ENCODE measurements around the gene PAXX. TPM values are rescaled to one million over a fixed set of nuclear protein-coding genes. Genes with fewer than 3 reads are reported as not detected.

PAXX gene
- total RNA-seq, 1 donor from 2014 or later = 79.4 TPM

GRCh38 chr9:136975644-136976043 lies 16.6 kb upstream of the PAXX start:
- H3K36me3 Mint-ChIP-seq (ENCODE audit: low read depth) = no peaks in the 10 kb centered on the region
- peaks cover 9% of the 10 kb centered on the region for H3K27me3 Mint-ChIP-seq (ENCODE audit: insufficient read depth)
- no peak overlapping the region for H3K27ac Mint-ChIP-seq

DNA sequence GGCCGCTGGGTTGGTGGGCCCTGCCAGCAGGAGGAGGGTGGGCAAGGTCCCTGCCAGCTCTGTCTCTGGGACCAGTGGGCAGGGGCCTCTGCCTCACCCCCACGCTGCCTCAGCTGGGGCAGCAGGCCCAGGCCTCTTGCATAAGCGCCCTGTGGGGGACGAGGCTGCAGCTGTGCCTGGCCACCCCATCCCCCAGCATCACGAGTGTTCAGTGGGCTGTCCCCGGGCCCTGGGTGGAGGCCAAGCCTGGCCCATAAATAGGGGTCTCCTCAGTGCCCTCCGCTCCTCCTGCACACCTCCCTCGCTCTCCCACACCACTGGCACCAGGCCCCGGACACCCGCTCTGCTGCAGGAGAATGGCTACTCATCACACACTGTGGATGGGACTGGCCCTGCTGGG lies 15.0 kb upstream of the PAXX start, which contains the start of gene PTGDS:
TSS of gene PTGDS (plus strand) at position 282 of the 400 bp plus-strand sequence. CDS start at position 357, 75 bp downstream.
- no peaks in the 10 kb centered on the region for H3K9me3 Mint-ChIP-seq
- no peak within 1 kb of the TSS for H3K27ac Mint-ChIP-seq
- peaks cover 6% of the 10 kb centered on the region for H3K4me1 Mint-ChIP-seq (ENCODE audit: low read depth)
- peaks cover 9% of the 10 kb centered on the region for H3K27me3 Mint-ChIP-seq (ENCODE audit: insufficient read depth)
- intact Hi-C loops (cut with micrococcal nuclease) = no loop called here
- no peak for DNase-seq (ENCODE audit: low spot score)
- H3K36me3 Mint-ChIP-seq (ENCODE audit: low read depth) = no peaks in the 10 kb centered on the region
- no peak within 1 kb of the TSS for H3K4me3 Mint-ChIP-seq

More at GRCh38 chr9:136975644-136976043, 16.6 kb upstream of the PAXX start:
- Mint-ChIP-seq H3K4me1 (ENCODE audit: low read depth) (peaks cover 6% of the 10 kb centered on the region), H3K9me3 (no peaks in the 10 kb centered on the region), H3K4me3 (no peak overlapping the region)
- no peak for DNase-seq (ENCODE audit: low spot score)
- intact Hi-C loops (cut with micrococcal nuclease) = no loop called here

DNA sequence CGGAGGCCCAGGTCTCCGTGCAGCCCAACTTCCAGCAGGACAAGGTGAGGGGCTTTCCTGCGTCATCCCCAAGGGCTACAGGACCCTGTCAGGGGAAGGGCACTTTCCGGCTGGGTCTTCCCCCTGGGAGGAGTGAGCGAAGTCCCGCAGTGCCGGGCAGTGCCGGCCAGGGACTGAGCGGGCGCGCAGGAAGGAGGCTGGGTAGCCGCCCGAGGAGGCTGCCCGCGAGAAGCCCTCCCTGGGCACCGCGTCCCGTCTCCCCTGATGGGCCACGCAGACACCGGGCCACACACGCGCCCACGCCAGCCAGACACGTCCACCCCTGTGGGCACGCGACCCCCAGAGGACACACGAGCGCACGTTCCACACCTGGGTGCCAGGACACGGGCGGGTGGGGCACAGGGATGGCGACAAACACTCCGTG lies 14.6 kb upstream of the PAXX start:
- H3K4me3 Mint-ChIP-seq = no peak overlapping the region
- H3K27me3 Mint-ChIP-seq (ENCODE audit: insufficient read depth) = peaks cover 9% of the 10 kb centered on the region

GRCh38 chr9:136978073-136978864 lies 14.0 kb upstream of the PAXX start:
- Mint-ChIP-seq H3K9me3 (no peaks in the 10 kb centered on the region), H3K4me3 (no peak overlapping the region), H3K27ac (no peak overlapping the region), H3K4me1 (ENCODE audit: low read depth) (peaks cover 6% of the 10 kb centered on the region), H3K27me3 (ENCODE audit: insufficient read depth) (peaks cover 9% of the 10 kb centered on the region), H3K36me3 (ENCODE audit: low read depth) (no peaks in the 10 kb centered on the region)
- intact Hi-C loops (cut with micrococcal nuclease) = loop anchor here (1.0 to 2.0 kb wide), 5 partner anchors 14 to 173 kb away; partner anchors contain the start of genes FBXW5 and PAXX
- peak; percentile 69 for DNase-seq (ENCODE audit: low spot score)

More for the DNA sequence above, 14.6 kb upstream of the PAXX start:
- no peaks in the 10 kb centered on the region for H3K36me3 Mint-ChIP-seq (ENCODE audit: low read depth)
- no peak for DNase-seq (ENCODE audit: low spot score)
- intact Hi-C loops (cut with micrococcal nuclease) = loop anchor here (1.0 to 2.0 kb wide), 5 partner anchors 15 to 173 kb away; partner anchors contain the start of genes FBXW5 and PAXX
- peaks cover 6% of the 10 kb centered on the region for H3K4me1 Mint-ChIP-seq (ENCODE audit: low read depth)
- H3K27ac Mint-ChIP-seq = no peak overlapping the region
- no peaks in the 10 kb centered on the region for H3K9me3 Mint-ChIP-seq

DNA sequence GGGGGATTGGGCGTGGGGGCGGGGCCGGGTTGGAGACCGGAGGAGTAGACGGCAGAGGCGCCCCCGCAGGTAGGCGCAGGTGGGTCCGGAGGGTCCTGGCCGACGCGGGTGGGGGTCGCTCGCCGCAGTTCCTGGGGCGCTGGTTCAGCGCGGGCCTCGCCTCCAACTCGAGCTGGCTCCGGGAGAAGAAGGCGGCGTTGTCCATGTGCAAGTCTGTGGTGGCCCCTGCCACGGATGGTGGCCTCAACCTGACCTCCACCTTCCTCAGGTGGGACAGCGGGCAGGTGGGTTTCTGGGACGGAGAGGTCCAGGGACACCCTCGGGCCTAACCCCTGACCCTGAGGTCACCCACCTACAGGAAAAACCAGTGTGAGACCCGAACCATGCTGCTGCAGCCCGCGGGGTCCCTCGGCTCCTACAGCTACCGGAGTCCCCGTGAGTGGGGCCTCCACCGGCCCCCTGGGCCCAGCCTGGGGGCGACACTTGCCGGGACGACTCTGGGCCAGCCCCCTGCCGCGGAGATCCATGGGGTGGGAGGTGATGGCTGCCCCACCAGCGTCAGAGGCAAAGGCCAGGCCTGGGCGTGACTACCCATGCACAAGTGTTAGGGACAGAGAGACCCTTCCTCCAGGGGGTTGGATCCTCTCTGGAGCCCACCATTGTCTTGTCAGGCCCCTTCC lies 13.2 kb upstream of the PAXX start:
- H3K27ac Mint-ChIP-seq = no peak overlapping the region
- DNase-seq (ENCODE audit: low spot score) = no peak
- H3K4me3 Mint-ChIP-seq = no peak overlapping the region
- peaks cover 6% of the 10 kb centered on the region for H3K4me1 Mint-ChIP-seq (ENCODE audit: low read depth)
- intact Hi-C loops (cut with micrococcal nuclease) = loop anchor here (1.0 to 2.0 kb wide), 5 partner anchors 13 to 172 kb away; partner anchors contain the start of genes FBXW5 and PAXX
- H3K9me3 Mint-ChIP-seq = no peaks in the 10 kb centered on the region
- H3K27me3 Mint-ChIP-seq (ENCODE audit: insufficient read depth) = peaks cover 14% of the 10 kb centered on the region
- no peaks in the 10 kb centered on the region for H3K36me3 Mint-ChIP-seq (ENCODE audit: low read depth)

GRCh38 chr9:136979769-136980587 lies 12.2 kb upstream of the PAXX start:
- peaks cover 6% of the 10 kb centered on the region for H3K4me1 Mint-ChIP-seq (ENCODE audit: low read depth)
- H3K27me3 Mint-ChIP-seq (ENCODE audit: insufficient read depth) = peaks cover 17% of the 10 kb centered on the region
- no peaks in the 10 kb centered on the region for H3K36me3 Mint-ChIP-seq (ENCODE audit: low read depth)
- no peak overlapping the region for H3K27ac Mint-ChIP-seq
- no peak overlapping the region for H3K4me3 Mint-ChIP-seq
- intact Hi-C loops (cut with micrococcal nuclease) = loop anchor here (2.0 kb wide), 1 partner anchor 171 kb away; no protein-coding TSS in a partner anchor
- no peak for DNase-seq (ENCODE audit: low spot score)
- no peaks in the 10 kb centered on the region for H3K9me3 Mint-ChIP-seq

DNA sequence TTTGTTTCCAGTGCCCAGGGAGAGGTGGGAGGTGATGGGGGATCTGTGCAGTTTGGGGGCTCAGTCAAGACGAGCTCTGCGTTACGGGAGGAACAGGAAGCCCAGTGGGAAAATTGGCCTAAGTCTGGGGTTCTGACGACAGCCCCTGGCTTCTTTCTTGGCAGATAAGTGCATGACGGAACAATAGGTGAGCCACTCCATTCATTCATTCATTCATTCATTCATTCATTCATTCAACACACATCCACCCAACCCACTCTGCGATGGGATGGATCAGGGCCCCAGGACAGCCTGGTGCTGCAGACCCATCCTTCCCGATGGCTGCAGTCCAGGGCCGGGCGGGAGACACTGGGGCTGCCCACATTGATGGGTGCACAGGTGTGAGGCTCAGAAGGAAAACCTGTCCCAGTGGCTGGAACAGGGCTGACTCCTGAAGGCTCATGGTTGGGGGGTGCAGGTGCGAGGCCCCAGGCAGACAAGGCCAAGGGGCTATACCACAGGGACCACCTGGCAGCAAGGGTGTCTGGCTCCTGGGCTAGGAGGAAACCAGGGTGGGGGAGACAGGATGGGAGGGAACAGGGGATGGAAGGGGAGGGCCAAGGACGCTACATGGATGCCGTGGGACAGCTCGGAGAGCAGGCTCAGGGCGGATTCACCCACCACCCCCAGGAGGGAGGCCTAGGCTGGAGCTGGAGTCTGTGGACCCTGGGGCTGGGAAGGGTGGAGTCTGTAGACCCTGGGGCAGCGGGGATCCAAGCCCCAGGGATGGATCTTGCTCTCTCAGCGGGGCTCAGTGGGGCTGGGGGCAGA lies 11.3 kb upstream of the PAXX start:
- no peak overlapping the region for H3K4me3 Mint-ChIP-seq
- intact Hi-C loops (cut with micrococcal nuclease) = no loop called here
- no peaks in the 10 kb centered on the region for H3K36me3 Mint-ChIP-seq (ENCODE audit: low read depth)
- no peak for DNase-seq (ENCODE audit: low spot score)
- no peaks in the 10 kb centered on the region for H3K9me3 Mint-ChIP-seq
- no peak overlapping the region for H3K27ac Mint-ChIP-seq
- H3K27me3 Mint-ChIP-seq (ENCODE audit: insufficient read depth) = peaks cover 12% of the 10 kb centered on the region
- H3K4me1 Mint-ChIP-seq (ENCODE audit: low read depth) = no peaks in the 10 kb centered on the region

DNA sequence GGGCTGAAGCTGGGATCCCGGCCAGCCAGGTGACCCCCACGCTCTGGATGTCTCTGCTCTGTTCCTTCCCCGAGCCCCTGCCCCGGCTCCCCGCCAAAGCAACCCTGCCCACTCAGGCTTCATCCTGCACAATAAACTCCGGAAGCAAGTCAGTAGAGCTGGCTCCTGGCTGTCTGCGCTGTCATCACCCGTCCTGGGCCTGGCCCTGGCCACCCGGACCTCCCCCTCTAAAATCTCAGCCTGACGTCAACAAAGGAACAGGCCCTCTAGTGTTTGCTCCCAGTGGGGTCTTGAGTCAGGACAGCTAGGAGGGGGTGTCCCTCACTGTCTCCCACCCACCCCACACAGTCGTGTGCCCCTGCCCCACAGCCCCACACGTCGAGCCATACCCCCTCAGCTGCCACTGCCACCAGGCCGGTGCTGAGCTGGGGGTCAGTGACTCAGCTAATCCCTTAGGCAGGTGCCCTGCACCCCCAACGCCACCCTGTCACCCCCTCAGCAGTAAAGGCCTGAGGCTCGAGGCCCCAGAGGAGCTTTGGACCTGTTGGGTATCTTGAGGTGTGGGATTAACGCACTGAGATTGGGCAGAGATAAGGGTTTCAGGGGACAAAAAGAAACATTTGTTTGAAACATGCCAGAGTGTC lies 10.5 kb upstream of the PAXX start:
- H3K36me3 Mint-ChIP-seq (ENCODE audit: low read depth) = no peaks in the 10 kb centered on the region
- H3K27ac Mint-ChIP-seq = no peak overlapping the region
- intact Hi-C loops (cut with micrococcal nuclease) = no loop called here
- no peak for DNase-seq (ENCODE audit: low spot score)
- no peaks in the 10 kb centered on the region for H3K4me1 Mint-ChIP-seq (ENCODE audit: low read depth)
- H3K4me3 Mint-ChIP-seq = no peak overlapping the region
- no peaks in the 10 kb centered on the region for H3K9me3 Mint-ChIP-seq
- H3K27me3 Mint-ChIP-seq (ENCODE audit: insufficient read depth) = peaks cover 16% of the 10 kb centered on the region

GRCh38 chr9:136982232-136983051 lies 9.8 kb upstream of the PAXX start, which contains the start of gene LCNL1:
TSS of gene LCNL1 (plus strand) at chr9:136982993. CDS start at chr9:136983587, 594 bp downstream.
- Mint-ChIP-seq H3K9me3 (no peaks in the 10 kb centered on the region), H3K27me3 (ENCODE audit: insufficient read depth) (peaks cover 20% of the 10 kb centered on the region), H3K27ac (no peak within 1 kb of the TSS), H3K4me1 (ENCODE audit: low read depth) (no peaks in the 10 kb centered on the region), H3K36me3 (ENCODE audit: low read depth) (no peaks in the 10 kb centered on the region), H3K4me3 (no peak within 1 kb of the TSS)
- intact Hi-C loops (cut with micrococcal nuclease) = no loop called here
- DNase-seq (ENCODE audit: low spot score) = no peak

DNA sequence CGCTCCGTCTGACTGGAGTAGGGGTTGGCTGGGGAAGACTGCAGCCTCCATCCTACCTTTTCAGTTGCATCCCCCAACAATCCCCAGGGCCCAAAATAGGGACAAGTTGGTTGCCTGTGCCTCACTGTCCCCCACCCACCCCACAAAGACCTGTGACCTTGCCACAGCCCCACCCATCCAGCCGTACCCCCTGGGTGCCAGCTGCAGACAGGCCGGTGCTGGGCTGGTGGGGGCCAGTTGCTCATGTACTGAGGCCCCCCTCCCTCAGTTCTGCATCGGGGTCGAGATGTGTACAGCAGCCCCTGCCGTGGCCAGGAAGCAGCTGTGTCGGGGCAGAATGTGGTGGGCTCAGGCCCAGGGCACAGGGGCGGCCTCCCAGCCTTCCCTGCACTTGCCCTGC lies 9.1 kb upstream of the PAXX start:
- intact Hi-C loops (cut with micrococcal nuclease) = no loop called here
- Mint-ChIP-seq H3K27ac (no peak overlapping the region), H3K4me3 (no peak overlapping the region)

More for the DNA sequence above, 9.1 kb upstream of the PAXX start:
- no peaks in the 10 kb centered on the region for H3K4me1 Mint-ChIP-seq (ENCODE audit: low read depth)
- no peaks in the 10 kb centered on the region for H3K9me3 Mint-ChIP-seq
- no peaks in the 10 kb centered on the region for H3K36me3 Mint-ChIP-seq (ENCODE audit: low read depth)
- peaks cover 26% of the 10 kb centered on the region for H3K27me3 Mint-ChIP-seq (ENCODE audit: insufficient read depth)
- DNase-seq (ENCODE audit: low spot score) = no peak
